Activated CD8-positive, alpha-beta memory T cell treated with anti-CD3 and anti-CD28 coated beads, Interleukin-2, amount 50 U/mL, for 24 hours (primary cell): ENCODE results near the gene MAGI1.

Source experiments
- DNase-seq: peaks from one replicate; pipeline ENCODE4 v3.0.0-alpha.2; 2020; ENCODE audit errors: extremely low read depth

MAGI1 gene

GRCh38 chr3:65716071-65716751 is 322.5 kb downstream of the MAGI1 start:
- DNase-seq = no peak

GRCh38 chr3:65714134-65714533 is 324.6 kb downstream of the MAGI1 start:
- DNase-seq = no peak

- DNase-seq = no peak
These were observed 325.7 kb downstream of the MAGI1 start for GRCh38 chr3:65713016-65713415.

- no peak for DNase-seq
These were observed 326.6 kb downstream of the MAGI1 start for GRCh38 chr3:65712140-65712539.

GRCh38 chr3:65706776-65707568 is 331.7 kb downstream of the MAGI1 start:
- DNase-seq = no peak

- DNase-seq = no peak
These were observed 332.4 kb downstream of the MAGI1 start for GRCh38 chr3:65706301-65706700.

GRCh38 chr3:65703820-65704219 is 334.9 kb downstream of the MAGI1 start:
- no peak for DNase-seq

- no peak for DNase-seq
These were observed 335.7 kb downstream of the MAGI1 start for GRCh38 chr3:65703026-65703425.

GRCh38 chr3:65702202-65702601 is 336.5 kb downstream of the MAGI1 start:
- DNase-seq = no peak

- no peak for DNase-seq
These were observed 337.2 kb downstream of the MAGI1 start for GRCh38 chr3:65701516-65701915.

- DNase-seq = no peak
These were observed 349.3 kb downstream of the MAGI1 start for GRCh38 chr3:65689436-65689835.

- no peak for DNase-seq
These were observed 351.0 kb downstream of the MAGI1 start for GRCh38 chr3:65687741-65688140.

GRCh38 chr3:65685621-65686235 is 353.0 kb downstream of the MAGI1 start:
- no peak for DNase-seq

GRCh38 chr3:65678516-65678915 is 360.2 kb downstream of the MAGI1 start:
- DNase-seq = no peak

- DNase-seq = no peak
These were observed 361.2 kb downstream of the MAGI1 start for GRCh38 chr3:65677486-65678010.

GRCh38 chr3:65676580-65676979 is 362.1 kb downstream of the MAGI1 start:
- no peak for DNase-seq

GRCh38 chr3:65675011-65675410 is 363.7 kb downstream of the MAGI1 start:
- no peak for DNase-seq

GRCh38 chr3:65674226-65674625 is 364.5 kb downstream of the MAGI1 start:
- no peak for DNase-seq

GRCh38 chr3:65672871-65673815 is 365.6 kb downstream of the MAGI1 start:
- DNase-seq = no peak

GRCh38 chr3:65672061-65672460 is 366.7 kb downstream of the MAGI1 start:
- DNase-seq = no peak

- no peak for DNase-seq
These were observed 367.7 kb downstream of the MAGI1 start for GRCh38 chr3:65671004-65671403.
